Stimulated activated CD8-positive, alpha-beta memory T cell treated with anti-CD3 and anti-CD28 coated beads, Interleukin-15, amount 100 ng/mL, for 1 hour (primary cell): ENCODE measurements around the gene GNB1.
"Not testable (repeated sequence)": the region's sequence is repeated elsewhere in the genome, so short reads cannot be mapped to it uniquely, and the experiment has no call there.

Source experiments
- DNase-seq: peaks from one replicate; pipeline ENCODE4 v3.0.0-alpha.2; 2020; ENCODE audit warnings: low read depth

GNB1 gene

GRCh38 chr1:1858382-1859086, 32.4 kb downstream of the GNB1 start:
- no peak for DNase-seq

DNA sequence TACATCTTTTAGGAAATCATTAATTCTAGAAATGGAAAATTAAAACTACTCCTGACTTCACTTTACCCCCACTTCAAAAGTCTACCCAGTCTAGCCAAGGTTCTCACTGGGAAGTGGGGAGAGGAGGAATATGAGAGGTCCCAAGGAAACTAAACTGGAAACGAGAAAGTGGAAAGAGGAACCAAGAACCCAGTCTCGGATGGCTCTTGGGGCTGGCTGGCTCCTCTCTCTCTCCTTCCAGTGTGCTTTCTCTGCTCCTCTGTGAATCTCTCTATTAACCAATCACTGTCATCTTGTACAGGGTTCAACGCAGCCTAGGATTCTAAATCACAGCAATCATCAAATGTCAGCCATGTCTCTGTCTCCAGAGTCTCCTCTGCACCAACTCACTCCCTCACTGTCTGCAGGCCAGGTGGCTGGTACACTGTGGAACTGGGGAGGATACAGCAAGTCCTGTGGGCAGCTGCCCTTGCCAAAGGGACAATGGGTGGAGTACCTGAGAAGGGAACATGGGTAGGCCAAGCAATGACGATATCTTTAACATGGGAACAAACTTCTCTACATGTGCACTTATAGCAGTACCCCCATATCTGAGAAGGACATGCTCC, 33.7 kb downstream of the GNB1 start:
- DNase-seq: no peak

- not testable (repeated sequence) for DNase-seq
Measured at GRCh38 chr1:1856161-1856560, 34.7 kb downstream of the GNB1 start.

DNA sequence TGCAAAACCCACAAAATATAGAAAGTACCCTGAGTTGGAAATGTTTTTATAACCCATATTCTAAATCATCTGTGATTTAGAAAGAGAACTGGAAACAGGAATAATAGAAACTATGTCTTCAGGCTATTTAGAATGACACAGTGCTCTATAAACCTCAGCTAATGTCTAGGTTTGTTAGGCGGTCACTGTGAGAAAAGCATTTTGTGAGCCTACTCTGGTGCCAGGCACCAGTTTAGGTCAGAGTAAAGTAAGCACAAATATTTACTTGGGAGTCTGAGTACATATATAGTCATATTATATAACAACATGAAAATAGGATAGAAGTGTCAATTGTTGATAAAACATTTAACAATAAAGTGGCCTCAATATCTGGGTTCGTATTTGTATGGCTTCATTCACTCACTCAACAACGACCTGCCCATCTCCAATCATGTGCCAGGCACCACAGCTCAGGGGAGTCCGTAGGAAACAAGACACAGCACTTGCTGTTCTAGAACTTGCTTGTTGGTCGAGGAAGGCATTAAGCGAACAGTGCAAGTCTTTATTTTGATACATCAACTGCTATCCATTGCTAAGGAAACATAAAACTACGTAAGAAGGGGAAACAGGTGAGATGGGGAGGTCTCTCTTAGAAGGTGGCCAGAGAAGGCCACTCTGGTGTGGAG, 37.2 kb downstream of the GNB1 start:
- no peak for DNase-seq

GRCh38 chr1:1852619-1853414, 38.1 kb downstream of the GNB1 start:
- DNase-seq: no peak

DNA sequence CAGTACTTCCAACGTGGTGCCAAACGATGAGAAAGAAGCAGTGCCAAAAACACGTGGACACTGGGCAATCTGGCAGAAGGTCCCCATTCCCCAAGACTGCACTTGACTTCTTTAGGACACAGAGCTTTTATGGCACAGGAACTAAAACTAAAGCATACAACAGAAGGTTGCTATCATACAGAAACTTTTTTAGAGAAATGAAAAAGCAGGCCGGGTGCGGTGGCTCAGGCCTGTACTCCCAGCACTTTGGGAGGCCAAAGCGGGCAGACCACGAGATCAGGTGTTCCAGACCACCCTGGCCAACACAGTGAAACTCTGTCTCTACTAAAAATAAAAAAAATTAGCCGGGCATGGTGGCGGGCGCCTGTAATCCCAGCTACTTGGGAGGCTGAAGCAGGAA, 43.0 kb downstream of the GNB1 start:
- no peak for DNase-seq

DNA sequence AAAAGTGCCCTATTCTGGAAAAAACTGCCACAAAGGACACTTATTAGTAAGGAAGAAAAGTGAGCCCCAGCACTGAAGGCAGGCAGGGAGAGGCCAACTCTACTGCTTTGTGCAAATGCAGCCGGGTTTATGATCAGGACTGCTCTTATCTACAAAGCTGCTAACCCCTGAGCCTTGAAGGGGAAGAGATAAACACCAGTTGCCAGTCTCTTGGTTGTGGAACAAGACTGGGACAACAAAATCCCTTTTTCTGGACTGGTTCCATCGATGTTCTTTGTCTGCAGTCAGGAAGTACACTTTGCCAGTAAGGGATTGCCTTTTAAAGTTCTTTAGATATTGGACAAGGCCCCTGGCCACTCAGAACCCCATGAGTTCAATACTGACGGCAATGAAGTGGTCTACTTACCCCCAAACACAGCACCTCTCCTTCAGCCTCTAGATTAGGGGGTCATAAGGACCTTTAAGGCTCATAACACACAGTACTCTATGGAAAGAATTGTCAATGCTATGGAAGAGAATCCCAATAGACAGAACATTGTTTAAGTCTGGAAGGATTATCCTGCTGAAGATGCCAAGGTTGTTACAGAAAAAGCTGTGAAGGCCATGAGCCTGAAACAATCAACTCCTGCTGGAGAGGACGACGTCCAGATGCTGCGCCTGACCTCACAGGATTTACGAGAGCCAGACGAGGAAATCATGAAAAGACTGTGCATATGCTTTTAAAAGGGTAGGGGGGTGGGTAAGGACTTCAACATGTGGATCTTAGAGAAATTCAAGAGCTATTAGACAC, 43.6 kb downstream of the GNB1 start:
- no peak for DNase-seq

- DNase-seq: no peak
Measured at GRCh38 chr1:1846386-1846918, 44.4 kb downstream of the GNB1 start.

DNA sequence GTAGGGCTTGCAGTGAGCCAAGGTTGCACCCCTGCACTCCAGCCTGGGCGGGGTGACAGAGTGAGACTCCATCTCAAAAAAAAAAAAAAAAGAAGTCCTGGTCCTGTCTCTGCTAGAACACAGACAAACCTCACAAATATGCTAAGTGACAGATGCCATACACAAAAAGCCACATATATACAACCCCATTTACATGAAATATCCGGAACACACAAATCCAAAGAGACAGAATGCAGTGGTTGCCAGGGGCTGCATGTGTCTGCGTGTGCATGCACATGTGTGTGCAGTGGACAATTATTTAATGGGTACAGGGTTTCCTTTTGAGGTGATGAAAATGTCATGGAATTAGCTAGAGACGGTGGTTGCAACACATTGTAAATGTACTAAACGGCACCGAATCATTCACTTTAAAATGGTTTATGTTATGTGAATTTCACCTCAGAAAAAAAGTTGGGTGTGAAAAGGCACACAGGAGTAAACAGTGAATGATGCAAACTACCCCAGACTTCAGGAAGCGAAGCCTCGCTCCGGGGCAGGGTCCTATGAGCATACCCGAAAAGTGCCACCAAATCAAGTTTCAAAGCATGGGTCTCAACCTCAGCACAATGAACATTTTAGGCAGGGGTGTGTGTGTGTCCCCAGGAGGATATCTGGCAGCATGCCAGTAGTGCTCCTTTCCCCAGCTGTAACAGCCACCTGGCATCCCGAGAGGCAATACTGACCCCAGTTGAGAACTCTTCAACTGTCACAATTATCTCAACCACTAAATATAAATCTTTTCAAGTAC, 48.3 kb downstream of the GNB1 start:
- DNase-seq: no peak

- no peak for DNase-seq
Measured at GRCh38 chr1:1841575-1841995, 49.3 kb downstream of the GNB1 start.

GRCh38 chr1:1839311-1839965, 51.4 kb downstream of the GNB1 start:
- DNase-seq: no peak

DNA sequence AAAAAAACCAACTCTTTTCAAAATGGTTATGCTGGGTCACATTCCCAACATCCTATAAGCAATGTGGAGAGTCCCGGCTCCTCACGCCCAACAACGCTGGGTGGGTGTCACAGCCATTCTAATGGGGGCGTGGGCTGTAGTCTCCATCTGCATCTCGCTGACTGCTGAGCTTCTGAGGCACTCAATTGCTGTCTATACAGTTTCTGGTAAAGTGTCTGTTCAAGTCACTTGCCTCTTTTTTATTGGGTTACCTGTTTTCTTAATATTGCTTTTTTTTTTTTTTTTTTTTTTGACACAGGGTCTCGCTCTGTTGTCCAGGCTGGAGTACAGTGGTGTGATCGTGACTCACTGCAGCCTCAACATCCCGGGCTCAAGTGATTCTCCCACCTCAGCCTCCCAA, 54.8 kb downstream of the GNB1 start:
- DNase-seq: no peak

DNA sequence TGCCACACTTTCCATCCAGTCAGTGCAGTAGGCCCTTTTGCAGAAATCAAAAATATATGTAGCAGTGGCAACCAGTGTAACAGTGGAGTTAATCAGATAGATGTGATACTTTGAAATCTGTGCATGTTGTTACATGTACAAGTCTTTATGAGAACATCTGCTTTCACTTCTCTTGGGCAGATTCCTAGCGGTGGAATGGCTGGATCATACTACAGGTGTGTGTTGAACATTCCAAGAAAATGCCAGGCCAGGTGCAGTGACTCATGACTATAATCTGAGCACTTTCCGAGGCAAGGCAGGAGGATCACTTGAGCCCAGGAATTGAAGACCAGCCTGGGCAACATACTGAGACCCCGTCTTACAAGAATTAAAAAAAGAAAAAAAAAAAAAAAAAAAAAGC, 55.3 kb downstream of the GNB1 start:
- DNase-seq: no peak

- no peak for DNase-seq
Measured at GRCh38 chr1:1833916-1834325, 57.0 kb downstream of the GNB1 start.

GRCh38 chr1:1833456-1833855, 57.4 kb downstream of the GNB1 start:
- no peak for DNase-seq

- no peak for DNase-seq
Measured at GRCh38 chr1:1832820-1833219, 58.1 kb downstream of the GNB1 start.

DNA sequence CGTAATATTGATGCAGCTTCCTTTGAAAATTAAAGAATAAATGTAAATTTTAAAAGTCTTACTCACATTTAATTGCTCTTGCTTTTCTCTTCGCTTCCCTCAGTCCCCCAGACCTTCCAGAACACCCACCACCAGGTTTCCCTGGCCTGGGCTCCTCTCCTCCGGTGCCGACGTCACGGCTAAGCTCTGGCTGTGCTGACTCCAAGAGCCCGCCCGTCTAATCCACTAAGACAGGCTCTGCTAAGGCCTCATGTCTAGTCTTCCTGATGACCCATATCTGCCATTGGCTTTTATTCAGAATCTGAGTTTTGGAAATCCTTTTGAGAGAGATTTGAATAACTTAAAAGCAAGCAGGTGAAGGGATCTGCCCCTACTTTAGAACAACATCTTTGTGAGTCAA, 58.7 kb downstream of the GNB1 start:
- no peak for DNase-seq

DNA sequence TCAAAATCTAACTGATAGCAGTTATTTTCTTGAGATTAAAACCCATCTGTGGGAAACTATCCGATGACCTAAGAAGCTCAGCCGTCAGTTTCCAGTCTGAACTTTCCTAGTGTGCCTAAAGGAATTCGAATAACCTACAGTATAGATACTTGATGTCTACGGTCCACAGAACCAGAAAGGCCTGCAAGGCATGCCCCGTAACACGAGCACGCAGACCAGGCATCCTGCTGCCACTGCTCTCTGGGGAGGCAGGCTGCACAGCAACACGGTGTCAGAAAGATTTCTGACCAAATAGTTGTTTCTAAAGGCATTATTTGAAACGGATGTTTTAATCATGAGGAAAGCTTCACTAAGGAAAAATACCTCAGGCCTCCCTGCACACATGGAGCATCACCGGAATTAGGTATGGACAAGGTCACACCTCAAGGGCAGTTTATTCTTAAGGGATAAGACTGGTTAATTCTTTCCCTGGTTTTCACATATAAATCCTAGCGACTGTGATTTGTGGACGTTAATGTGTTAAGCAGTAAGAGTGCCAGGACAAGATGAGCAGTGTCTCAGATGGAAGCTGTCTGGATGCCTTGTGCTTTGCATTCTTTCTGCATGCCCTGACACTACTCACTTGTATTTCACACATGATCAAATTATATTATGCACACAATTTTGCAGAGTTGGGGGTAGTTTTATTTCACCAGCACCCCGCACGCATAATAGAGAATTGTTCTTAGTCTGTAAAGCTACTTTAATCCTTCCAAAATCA, 63.6 kb downstream of the GNB1 start:
- no peak for DNase-seq

DNA sequence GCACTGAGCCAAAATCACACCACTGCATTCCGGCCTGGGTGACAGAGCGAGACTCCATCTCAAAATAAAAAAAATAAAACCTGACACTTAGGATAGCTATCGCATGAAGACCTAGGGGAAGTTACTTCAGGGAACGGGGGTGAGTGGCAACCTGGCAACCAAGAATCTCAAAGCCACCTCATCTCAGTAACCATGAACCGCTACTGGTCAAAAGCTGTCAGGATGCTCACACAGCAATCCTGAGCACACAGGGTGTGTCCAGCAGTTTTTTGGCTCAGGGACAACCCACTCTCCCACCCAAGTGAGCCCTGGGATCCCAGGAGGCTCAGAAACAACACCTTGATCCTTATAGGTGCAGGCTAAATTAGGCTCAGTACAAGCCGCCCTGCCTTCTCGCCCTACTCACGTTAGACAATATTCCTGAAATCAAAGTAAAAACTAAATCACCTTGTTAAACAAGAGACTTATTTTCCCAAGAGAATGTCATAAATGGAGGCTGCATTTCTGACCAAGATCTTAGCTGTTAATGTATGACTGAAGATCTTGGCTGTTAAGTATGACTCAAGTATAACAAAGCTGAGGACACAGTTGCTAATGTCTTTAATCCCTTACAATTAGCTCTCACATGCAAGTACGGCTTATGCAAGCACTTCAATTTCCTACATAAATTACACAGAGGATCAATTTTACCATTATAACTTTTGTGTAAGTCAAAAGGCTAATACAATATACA, 64.4 kb downstream of the GNB1 start:
- DNase-seq: no peak
